ENCODE results near the gene B4GALNT1.
"Not testable (repeated sequence)": the region's sequence is repeated elsewhere in the genome, so short reads cannot be mapped to it uniquely, and the experiment has no call there.

Gene B4GALNT1

GRCh38 chr12:57636731-57637130, 3.7 kb upstream of the B4GALNT1 start:
- not testable (repeated sequence) for DNase-seq

GRCh38 chr12:57632073-57632957, 686 bp downstream of the B4GALNT1 start:
- no peak for DNase-seq

- no peak for DNase-seq
Observed at GRCh38 chr12:57631566-57632072, 1.4 kb downstream of the B4GALNT1 start.

GRCh38 chr12:57630891-57631433, 2.0 kb downstream of the B4GALNT1 start:
- DNase-seq: no peak

GRCh38 chr12:57629897-57630471, 3.0 kb downstream of the B4GALNT1 start:
- DNase-seq: no peak

GRCh38 chr12:57628280-57629191, 4.5 kb downstream of the B4GALNT1 start:
- no peak for DNase-seq

- DNase-seq: no peak
Observed at GRCh38 chr12:57627501-57628279, 5.3 kb downstream of the B4GALNT1 start.

- no peak for DNase-seq
Observed at GRCh38 chr12:57626921-57627445, 6.0 kb downstream of the B4GALNT1 start.

- DNase-seq: no peak
Observed at GRCh38 chr12:57626111-57626920, 6.7 kb downstream of the B4GALNT1 start.

- no peak for DNase-seq
Observed at GRCh38 chr12:57625261-57626032, 7.6 kb downstream of the B4GALNT1 start.

GRCh38 chr12:57624441-57625220, 8.4 kb downstream of the B4GALNT1 start:
- no peak for DNase-seq

- DNase-seq: no peak
Observed at GRCh38 chr12:57623811-57624390, 9.1 kb downstream of the B4GALNT1 start.

GRCh38 chr12:57623385-57623784, 9.6 kb downstream of the B4GALNT1 start:
- DNase-seq: no peak

- DNase-seq: no peak
Observed at GRCh38 chr12:57622293-57623245, 10.4 kb downstream of the B4GALNT1 start.

- DNase-seq: no peak
Observed at GRCh38 chr12:57621497-57622292, 11.3 kb downstream of the B4GALNT1 start.

- DNase-seq: no peak
Observed at GRCh38 chr12:57620936-57621496, 12.0 kb downstream of the B4GALNT1 start.

Measured in SHP77 treated with DMSO at 0.1 percent for 48 hours (cell line).